GM12878 (cell line): ENCODE data around the gene CLSTN2. TPM values are rescaled to one million over a fixed set of nuclear protein-coding genes. Genes with fewer than 3 reads are reported as not detected.

Experiments used
- ATAC-seq: fragments of 200-7000 bp; cut with Tn5 transposase; 3 replicates; pipeline ENCODE4 v1.9.1; 2020; ENCODE audit warnings: mild to moderate bottlenecking, moderate library complexity
- BruUV-seq: library from RNA; stranded (reverse); fragments of 400-500 nt; replicated peaks from 2 replicates; lab custom pipeline; 2021; lab: Mats Ljungman, UMichigan
- CTCF ChIA-PET: fragments of 300-600 bp; sonication (Branson Sonifier 250); formaldehyde crosslinking; extraction: SDS; loops from one replicate; lab custom pipeline; 2021; ENCODE audit warnings: inconsistent platforms; lab: Yijun Ruan, JAX
- POLR2A ChIA-PET: fragments of 350-600 bp; formaldehyde crosslinking; extraction: SDS; loops from one replicate; lab custom pipeline; 2021; ENCODE audit warnings: inconsistent platforms; lab: Charles Lee
- RAD21 ChIA-PET: fragments of 300-600 bp; sonication (Branson Sonifier 250); formaldehyde crosslinking; loops from one replicate; lab custom pipeline; 2023; ENCODE audit warnings: antibody characterized with exemption; ENCODE audit not compliant: unreplicated experiment; lab: Charles Lee
- SMC1A ChIA-PET: fragments of 300-600 bp; sonication (Branson Sonifier 250); formaldehyde crosslinking; loops from one replicate; lab custom pipeline; 2023; ENCODE audit not compliant: unreplicated experiment, uncharacterized antibody; lab: Charles Lee
- DNase-seq: peaks from one replicate; pipeline ENCODE4 v3.0.0-alpha.2; 2011; ENCODE audit warnings: low read depth, low spot score
- FAIRE-seq: peaks from 3 replicates; lab custom pipeline; 2011; peaks lifted over from hg19 to GRCh38; lab: Jason Lieb, UNC
- H2AFZ ChIP-seq: 2 replicates; pipeline ENCODE4 v1.6.0; 2011; ENCODE audit warnings: low read depth, low read length, control low read depth; ENCODE audit not compliant: control insufficient read depth
- H3K27ac ChIP-seq: 2 replicates; pipeline ENCODE4 v1.5.1; 2011; ENCODE audit warnings: control low read depth; ENCODE audit not compliant: control insufficient read depth, insufficient read depth
- H3K27me3 ChIP-seq, 2 experiments: replicated peaks in 1 of 2; 2 replicates each; pipeline versions ENCODE4 v1.6.0 to v1.6.1; 2011; ENCODE audit warnings: low read length in 1 of 2; ENCODE audit not compliant: control insufficient read depth in 2 of 2, insufficient read depth in 2 of 2
- H3K36me3 ChIP-seq, 2 experiments: 2 replicates each; pipeline ENCODE4 v1.5.1; 2011; ENCODE audit warnings: low read length in 1 of 2; ENCODE audit not compliant: control insufficient read depth in 2 of 2, insufficient read depth in 2 of 2
- H3K4me1 ChIP-seq: 2 replicates; pipeline ENCODE4 v1.6.1; 2011; ENCODE audit warnings: mild to moderate bottlenecking, low read length, moderate library complexity, mixed read lengths; ENCODE audit not compliant: control insufficient read depth, insufficient read depth
- H3K4me2 ChIP-seq: 2 replicates; pipeline ENCODE4 v1.6.0; 2011; ENCODE audit warnings: control low read depth; ENCODE audit not compliant: control insufficient read depth, insufficient read depth
- H3K4me3 ChIP-seq: fragments of 200-600 bp; sonication (generic); 2 replicates; pipeline ENCODE4 v1.5.1; 2016
- H3K79me2 ChIP-seq: 2 replicates; pipeline ENCODE4 v1.6.0; 2011; ENCODE audit warnings: low read length; ENCODE audit not compliant: control insufficient read depth, insufficient read depth
- H3K9ac ChIP-seq: 2 replicates; pipeline ENCODE4 v1.8.0; 2011; ENCODE audit warnings: low read length, control low read depth, mixed read lengths; ENCODE audit not compliant: control insufficient read depth, insufficient read depth
- H3K9me3 ChIP-seq: replicated peaks from 3 replicates; pipeline ENCODE4 v1.5.1; 2011; ENCODE audit warnings: mild to moderate bottlenecking, low read length; ENCODE audit not compliant: control insufficient read depth, insufficient read depth
- H4K20me1 ChIP-seq: 2 replicates; pipeline ENCODE4 v1.6.0; 2011; ENCODE audit not compliant: control insufficient read depth, insufficient read depth
- HSF1 ChIP-seq: fragments of 150-350 bp; IDR thresholded peaks from 2 replicates; pipeline ENCODE4 v1.6.1; 2014; ENCODE audit warnings: mild to moderate bottlenecking, low read depth, low read length
- KDM1A ChIP-seq: fragments of 200-600 bp; sonication (generic); IDR thresholded peaks from 2 replicates; pipeline ENCODE4 v1.6.1; 2016; ENCODE audit warnings: borderline replicate concordance
- KLF5 ChIP-seq: fragments of 450-650 bp; IDR thresholded peaks from 2 replicates; pipeline ENCODE4 v1.6.1; 2014; ENCODE audit warnings: mild to moderate bottlenecking; ENCODE audit not compliant: partially characterized antibody
- LARP7 ChIP-seq: fragments of 450-650 bp; IDR thresholded peaks from 2 replicates; pipeline ENCODE4 v1.6.1; 2017; ENCODE audit warnings: mild to moderate bottlenecking
- MEF2B ChIP-seq: fragments of 450-650 bp; IDR thresholded peaks from 2 replicates; pipeline ENCODE4 v1.6.1; 2018; ENCODE audit warnings: mild to moderate bottlenecking, moderate library complexity; ENCODE audit not compliant: partially characterized antibody, poor library complexity, severe bottlenecking
- MTA2 ChIP-seq: fragments of 450-650 bp; IDR thresholded peaks from 2 replicates; pipeline ENCODE4 v1.6.1; 2016; ENCODE audit warnings: low read depth, mild to moderate bottlenecking, moderate library complexity
- MYB ChIP-seq: fragments of 150-350 bp; IDR thresholded peaks from 2 replicates; pipeline ENCODE4 v1.6.1; 2014; ENCODE audit warnings: mild to moderate bottlenecking, low read depth, low read length, borderline replicate concordance
- MYC ChIP-seq: IDR thresholded peaks from 2 replicates; pipeline ENCODE4 v1.6.1; 2011; ENCODE audit warnings: mild to moderate bottlenecking, low read length, moderate library complexity, inconsistent platforms; ENCODE audit not compliant: insufficient read depth, insufficient replicate concordance, insufficient read length, severe bottlenecking
- NFIC ChIP-seq: IDR thresholded peaks from 2 replicates; pipeline ENCODE4 v1.6.1; 2012; ENCODE audit warnings: low read depth, mild to moderate bottlenecking, inconsistent platforms, low read length, moderate library complexity
- POLR2AphosphoS2 ChIP-seq: IDR thresholded peaks from 2 replicates; pipeline ENCODE4 v1.6.1; 2011; ENCODE audit warnings: low read depth, mild to moderate bottlenecking, low read length, improper control_type of control experiment, moderate library complexity
- SP1 ChIP-seq: IDR thresholded peaks from one replicate; pipeline ENCODE4 v1.6.1; 2011; ENCODE audit warnings: low read depth, low read length
- SREBF1 ChIP-seq: IDR thresholded peaks from 2 replicates; pipeline ENCODE4 v1.6.1; 2012; ENCODE audit warnings: mild to moderate bottlenecking, low read length
- TCF12 ChIP-seq: IDR thresholded peaks from 2 replicates; pipeline ENCODE4 v1.6.1; 2011; ENCODE audit warnings: low read depth, mild to moderate bottlenecking, low read length
- ZBTB11 ChIP-seq: fragments of 450-650 bp; formaldehyde crosslinking; IDR thresholded peaks from 2 replicates; pipeline ENCODE4 v1.5.0; 2022; ENCODE audit warnings: mild to moderate bottlenecking, missing genetic modification characterization
- ZNF217 ChIP-seq: fragments of 450-650 bp; IDR thresholded peaks from 2 replicates; pipeline ENCODE4 v1.6.1; 2017; ENCODE audit warnings: antibody characterized with exemption, mild to moderate bottlenecking
- ZNF274 ChIP-seq: IDR thresholded peaks from one replicate; pipeline ENCODE4 v1.8.0; 2011; ENCODE audit not compliant: insufficient read length, insufficient read depth
- ZSCAN29 ChIP-seq: fragments of 450-650 bp; IDR thresholded peaks from 2 replicates; pipeline ENCODE4 v1.6.1; 2017; ENCODE audit warnings: mild to moderate bottlenecking, moderate library complexity
- WGBS: methylation state at CpG from one replicate; pipeline ENCODE4 v1.1.6; 2016; ENCODE audit warnings: low lambda C conversion rate; ENCODE audit not compliant: insufficient replicate concordance, insufficient coverage; ENCODE audit errors: missing lambda C conversion rate; 5-methylcytosine and 5-hydroxymethylcytosine counted together
- in situ Hi-C: fragments of 300-500 bp; cut with MboI; formaldehyde crosslinking; loops from 9 replicates; pipeline ENCODE4 v1.14.3; 2018; ENCODE audit warnings: mixed read lengths
- intact Hi-C: fragments of 100-400 bp; cut with micrococcal nuclease; formaldehyde crosslinking; loops from one replicate; pipeline ENCODE4 v1.14.2; 2022; ENCODE audit not compliant: unreplicated experiment
- polyA plus RNA-seq, 11 experiments: library from polyadenylated mRNA; depleted of rRNA in 4 of 11; unstranded in 6 of 11; stranded (reverse) in 5 of 11; fragments of >200 nt; fragmentation: Nextera tagmentation in 4 of 11; fragmentation: Illumina TruSeq in 1 of 11; extraction: Ambion mirVana in 4 of 11; extraction: Trizol in 1 of 11; gene quantifications; 1 replicate in 1 of 11; 2 replicates in 10 of 11; pipeline versions ENCODE4 v1.2.1 to v1.2.3, GENCODE V29; 2011 to 2016; ENCODE audit warnings: inconsistent platforms in 2 of 11, missing spikeins in 2 of 11, low read depth in 1 of 11
- total RNA-seq, 4 experiments: library from RNA; depleted of rRNA in 3 of 4; stranded (reverse); fragments of >200 nt in 3 of 4; fragmentation: Illumina TruSeq in 1 of 4; extraction: Trizol in 1 of 4; gene quantifications; 2 replicates each; pipeline versions ENCODE4 v1.2.1 to v1.2.3, GENCODE V29; 2013 to 2021
- TF ChIP-seq, protein P1 (sequence below): fragments of 450-650 bp; IDR thresholded peaks from 2 replicates; pipeline ENCODE4 v1.6.1; 2016; ENCODE audit warnings: mild to moderate bottlenecking

Gene CLSTN2
- total and polyA plus RNA-seq, 10 of the 15 experiments (the other 5 are each of a cell fraction or from before 2014, with no cell fraction given): under 0.01 to 0.10 (median under 0.01) TPM; not detected in 5

- no peak for TF ChIP-seq LARP7
- TF ChIP-seq, all 136 proteins: peak for 0
Measured at GRCh38 chr3:140103166-140103565, 168.2 kb downstream of the CLSTN2 start (continued).

DNA sequence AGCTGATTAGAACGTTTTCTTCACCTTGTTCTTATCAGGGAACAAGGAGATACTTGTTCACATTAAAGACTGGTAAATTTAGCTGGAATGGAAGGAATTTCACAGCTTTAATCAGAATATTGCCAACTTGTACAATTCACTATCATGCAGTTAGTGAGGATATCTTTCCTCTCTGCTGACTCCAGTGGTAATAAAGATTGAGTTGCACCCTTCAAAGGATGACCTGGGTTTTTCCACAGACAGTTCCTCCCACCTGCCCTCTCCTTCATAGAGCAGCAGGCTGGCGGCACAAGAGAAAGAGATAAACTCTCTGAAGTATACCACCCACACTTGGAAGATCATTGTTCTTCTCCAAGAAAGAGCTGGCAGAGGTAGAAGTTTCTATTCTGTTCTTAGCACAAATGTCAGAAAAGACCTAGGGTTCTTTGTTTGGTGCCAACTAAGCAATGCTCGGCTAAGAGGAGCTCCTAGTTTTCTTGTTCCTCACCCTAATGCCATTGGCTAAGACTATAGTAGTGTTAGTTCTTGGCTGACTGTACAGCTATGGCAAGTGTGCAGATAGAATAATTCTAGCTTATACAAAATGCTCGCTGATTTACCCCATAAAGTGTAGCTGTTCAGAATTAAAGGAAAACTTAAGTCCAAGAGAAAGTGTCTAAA, 169.1 kb downstream of the CLSTN2 start:
- no peaks in the 10 kb centered on the region for H3K9me3 ChIP-seq
- no peaks in the 10 kb centered on the region for H3K79me2 ChIP-seq
- ATAC-seq (no peak), FAIRE-seq (no peak), DNase-seq (no peak)
- POLR2A ChIA-PET: no interaction called here
- H4K20me1 ChIP-seq: no peaks in the 10 kb centered on the region
- intact Hi-C loops: no loop called here
- SMC1A ChIA-PET: interaction anchor here (1.4 kb wide), 1 partner anchor 9 kb away, joined by 5 read pairs; no protein-coding TSS in a partner anchor
- H3K4me2 ChIP-seq: no peak overlapping the region
- no peak overlapping the region for H3K9ac ChIP-seq
- no TSS peak for BruUV-seq
- in situ Hi-C loops: no loop called here
- no peaks in the 10 kb centered on the region for H3K4me1 ChIP-seq
- RAD21 ChIA-PET: no interaction called here
- TF ChIP-seq, protein P1, sequence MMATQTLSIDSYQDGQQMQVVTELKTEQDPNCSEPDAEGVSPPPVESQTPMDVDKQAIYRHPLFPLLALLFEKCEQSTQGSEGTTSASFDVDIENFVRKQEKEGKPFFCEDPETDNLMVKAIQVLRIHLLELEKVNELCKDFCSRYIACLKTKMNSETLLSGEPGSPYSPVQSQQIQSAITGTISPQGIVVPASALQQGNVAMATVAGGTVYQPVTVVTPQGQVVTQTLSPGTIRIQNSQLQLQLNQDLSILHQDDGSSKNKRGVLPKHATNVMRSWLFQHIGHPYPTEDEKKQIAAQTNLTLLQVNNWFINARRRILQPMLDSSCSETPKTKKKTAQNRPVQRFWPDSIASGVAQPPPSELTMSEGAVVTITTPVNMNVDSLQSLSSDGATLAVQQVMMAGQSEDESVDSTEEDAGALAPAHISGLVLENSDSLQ: no peak
- TF ChIP-seq ZNF274 (no peak), POLR2AphosphoS2 (no peak), KLF5 (no peak), MYB (no peak), SREBF1 (no peak), NFIC (no peak), SP1 (no peak), TCF12 (no peak), MEF2B (no peak), ZBTB11 (CRISPR knock-in tag) (no peak), MTA2 (no peak), KDM1A (no peak), ZNF217 (no peak), MYC (no peak), HSF1 (no peak), ZSCAN29 (no peak)
- CTCF ChIA-PET: interaction anchor here (0.7 to 1.6 kb wide), 2 partner anchors 24 to 760 kb away, joined by 3 to 8 read pairs; no protein-coding TSS in a partner anchor
- no peak overlapping the region for H3K4me3 ChIP-seq
- H2AFZ ChIP-seq: no peak overlapping the region
- no peaks in the 10 kb centered on the region for H3K36me3 ChIP-seq
- 17% methylated on average over 4 of the region's 4 CpGs for WGBS
- peaks cover 1 to 5% of the 10 kb centered on the region in 2 experiments; a peak in 2 of 4 replicates for H3K27me3 ChIP-seq
- no peak overlapping the region for H3K27ac ChIP-seq
